Measurements from ENCODE around the gene KCNJ16. TPM values are rescaled to one million over a fixed set of nuclear protein-coding genes. Genes with fewer than 3 reads are reported as not detected.

Gene KCNJ16
- total RNA-seq, 1 experiment from 2014 or later = not detected

DNA sequence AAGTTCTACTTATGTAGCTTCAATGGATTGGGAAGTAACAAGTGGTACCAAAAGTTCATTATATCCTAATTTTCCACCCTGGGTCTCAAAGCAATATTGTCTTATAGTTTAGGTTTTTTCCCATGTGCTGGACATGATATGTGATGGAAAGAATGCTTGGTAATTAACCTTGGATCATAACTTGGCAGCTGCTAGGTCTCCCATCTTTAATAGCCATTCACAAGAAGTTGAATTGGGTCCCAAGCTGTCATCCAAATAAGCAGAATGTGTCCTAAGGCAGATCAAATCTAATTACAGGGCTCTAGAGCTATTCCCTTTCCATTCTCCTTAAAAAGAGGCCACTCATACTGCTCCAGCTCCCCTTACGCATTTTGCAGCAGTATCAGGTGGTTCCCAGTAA lies 44.7 kb upstream of the KCNJ16 start:
- TF ChIP-seq CTCF (conservative IDR thresholded peaks at IDR 0.05; ENCODE audit: low read depth, low read length) = no peak
- TF ChIP-seq EZH2 (IDR thresholded peaks at IDR 0.05; ENCODE audit: borderline replicate concordance, low read depth, low read length, poor library complexity, severe bottlenecking) = no peak
- POLR2A ChIA-PET (ENCODE audit: low non-redundant PET) = no interaction called here

DNA sequence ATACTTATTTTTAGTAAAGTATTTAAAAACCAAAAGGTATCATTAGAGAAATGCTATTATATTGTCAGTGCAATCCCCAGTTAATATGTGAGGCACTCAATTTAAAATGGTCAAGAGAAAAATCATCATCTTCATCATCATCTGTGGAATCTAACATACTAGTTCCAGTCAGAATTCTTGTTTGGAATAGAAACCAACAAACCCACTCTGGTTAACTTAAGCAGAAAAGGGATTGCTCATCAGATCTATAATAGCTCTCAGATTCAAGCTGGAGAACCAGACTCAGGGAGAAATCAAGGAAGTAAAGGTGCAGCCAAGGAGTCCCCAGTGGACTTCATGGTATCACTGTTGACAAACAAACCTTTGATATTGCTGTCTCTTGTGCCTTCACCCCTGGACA lies 43.7 kb upstream of the KCNJ16 start:
- ChIA-PET POLR2A (ENCODE audit: low non-redundant PET) (no interaction called here), CTCF (no interaction called here)
- TF ChIP-seq EZH2 (IDR thresholded peaks at IDR 0.05; ENCODE audit: borderline replicate concordance, low read depth, low read length, poor library complexity, severe bottlenecking) (no peak), CTCF (conservative IDR thresholded peaks at IDR 0.05; ENCODE audit: low read depth, low read length) (no peak)
- intact Hi-C loops (cut with micrococcal nuclease; ENCODE audit: unreplicated experiment) = no loop called here
- Histone ChIP-seq H3K27me3 (replicated peaks; ENCODE audit: insufficient read depth, low read depth, low read length, poor library complexity) (no peaks in the 10 kb centered on the region), H3K4me3 (ENCODE audit: low read depth, low read length, poor library complexity, severe bottlenecking) (no peak overlapping the region), H3K36me3 (ENCODE audit: insufficient read depth, low read length, poor library complexity, severe bottlenecking) (no peaks in the 10 kb centered on the region), H3K9me3 (ENCODE audit: low read depth, low read length, poor library complexity, severe bottlenecking) (no peaks in the 10 kb centered on the region), H3K4me1 (ENCODE audit: insufficient read depth, low read length, poor library complexity, severe bottlenecking) (no peaks in the 10 kb centered on the region), H3K27ac (ENCODE audit: low read depth, low read length, poor library complexity, severe bottlenecking) (no peak overlapping the region)
- no peak for DNase-seq (ENCODE audit: low spot score)
- no TSS peak for BruUV-seq (replicated peaks)

More for the DNA sequence above, 44.7 kb upstream of the KCNJ16 start:
- no peaks in the 10 kb centered on the region for H3K9me3 ChIP-seq (ENCODE audit: low read depth, low read length, poor library complexity, severe bottlenecking)
- CTCF ChIA-PET = no interaction called here
- DNase-seq (ENCODE audit: low spot score) = no peak
- no peak overlapping the region for H3K4me3 ChIP-seq (ENCODE audit: low read depth, low read length, poor library complexity, severe bottlenecking)
- no peaks in the 10 kb centered on the region for H3K36me3 ChIP-seq (ENCODE audit: insufficient read depth, low read length, poor library complexity, severe bottlenecking)
- no peaks in the 10 kb centered on the region for H3K4me1 ChIP-seq (ENCODE audit: insufficient read depth, low read length, poor library complexity, severe bottlenecking)
- H3K27ac ChIP-seq (ENCODE audit: low read depth, low read length, poor library complexity, severe bottlenecking) = no peak overlapping the region
- H3K27me3 ChIP-seq (replicated peaks; ENCODE audit: insufficient read depth, low read depth, low read length, poor library complexity) = no peaks in the 10 kb centered on the region
- BruUV-seq (replicated peaks) = no TSS peak
- intact Hi-C loops (cut with micrococcal nuclease; ENCODE audit: unreplicated experiment) = no loop called here

- H3K4me3 ChIP-seq (ENCODE audit: low read depth, low read length, poor library complexity, severe bottlenecking) = no peak overlapping the region
- TF ChIP-seq EZH2 (IDR thresholded peaks at IDR 0.05; ENCODE audit: borderline replicate concordance, low read depth, low read length, poor library complexity, severe bottlenecking) = no peak
- no peak for TF ChIP-seq CTCF (conservative IDR thresholded peaks at IDR 0.05; ENCODE audit: low read depth, low read length)
- BruUV-seq (replicated peaks) = no TSS peak
- no peaks in the 10 kb centered on the region for H3K9me3 ChIP-seq (ENCODE audit: low read depth, low read length, poor library complexity, severe bottlenecking)
- no peaks in the 10 kb centered on the region for H3K4me1 ChIP-seq (ENCODE audit: insufficient read depth, low read length, poor library complexity, severe bottlenecking)
- ChIA-PET POLR2A (ENCODE audit: low non-redundant PET) (no interaction called here), CTCF (no interaction called here)
- no peak overlapping the region for H3K27ac ChIP-seq (ENCODE audit: low read depth, low read length, poor library complexity, severe bottlenecking)
- no peaks in the 10 kb centered on the region for H3K27me3 ChIP-seq (replicated peaks; ENCODE audit: insufficient read depth, low read depth, low read length, poor library complexity)
- H3K36me3 ChIP-seq (ENCODE audit: insufficient read depth, low read length, poor library complexity, severe bottlenecking) = no peaks in the 10 kb centered on the region
- no peak for DNase-seq (ENCODE audit: low spot score)
- intact Hi-C loops (cut with micrococcal nuclease; ENCODE audit: unreplicated experiment) = no loop called here
These were observed 41.9 kb upstream of the KCNJ16 start for GRCh38 chr17:70033165-70033564.

Data from A673 (cell line).